ENCODE measurements around the gene SCN5A. TPM values are rescaled to one million over a fixed set of nuclear protein-coding genes. Genes with fewer than 3 reads are reported as not detected.

The SCN5A gene
- total and polyA plus RNA-seq, 2 of the 4 experiments (the other 2 are of a cell fraction): 1.9 to 2.0 TPM

DNA sequence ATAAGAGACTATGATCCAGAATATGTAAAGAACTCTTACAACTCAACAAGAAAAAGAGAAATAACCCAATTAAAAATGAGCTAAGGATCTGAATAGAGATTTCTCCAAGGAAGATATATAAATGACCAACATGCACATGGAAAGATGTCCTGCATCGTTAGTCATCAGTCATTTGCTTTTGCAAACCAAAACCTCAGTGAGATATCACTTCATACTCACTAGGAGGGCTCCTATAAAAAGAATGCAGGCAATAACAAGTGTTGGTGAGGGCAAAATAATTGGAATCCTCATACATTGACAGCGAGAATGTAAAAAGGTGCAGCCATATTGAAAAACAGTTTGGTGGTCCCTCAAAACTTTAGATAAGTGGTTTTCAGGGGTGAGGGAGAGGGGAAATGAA, 96.4 kb downstream of the SCN5A start:
- H4K8ac ChIP-seq (ENCODE audit: low read depth in 2 of 2, low read length in 2 of 2): no peak overlapping the region
- no peak overlapping the region for H3K23ac ChIP-seq (ENCODE audit: low read depth, low read length)
- H4K91ac ChIP-seq (ENCODE audit: insufficient read depth, low read depth, low read length): no peak overlapping the region
- in situ Hi-C loops (cut with MboI; ENCODE audit: low sequenced_read_pairs) (no loop called here), dilution Hi-C loops (cut with HindIII; ENCODE audit: low sequenced_read_pairs, unreplicated experiment) (no loop called here), intact Hi-C loops (cut with micrococcal nuclease) (no loop called here)
- H3K4me2 ChIP-seq (ENCODE audit: low read depth, low read length): no peak overlapping the region
- H3K27me3 ChIP-seq (ENCODE audit: control insufficient read depth, insufficient read depth, low read length): no peaks in the 10 kb centered on the region
- no peak overlapping the region for H2BK120ac ChIP-seq (ENCODE audit: low read depth, low read length)
- DNase-seq (no peak), ATAC-seq (ENCODE audit: low read depth) (no peak)
- WGBS, 2 experiments (ENCODE audit: extremely low coverage in 2 of 2, insufficient read length in 1 of 2): 100% methylated on average over 1 of the region's 2 CpGs; no CpG with 5 or more reads in 1 of the 2 experiments
- no TSS peak for BruUV-seq (replicated peaks)
- no peaks in the 10 kb centered on the region for H3K79me1 ChIP-seq (ENCODE audit: low read depth in 1 of 2, low read length in 2 of 2)
- H4K5ac ChIP-seq (ENCODE audit: low read depth, low read length): no peak overlapping the region
- no peaks in the 10 kb centered on the region for H3K9me3 ChIP-seq (ENCODE audit: control insufficient read depth, insufficient read depth, low read length)
- no peaks in the 10 kb centered on the region for H3K36me3 ChIP-seq (ENCODE audit: control insufficient read depth, insufficient read depth, low read length)
- no peak overlapping the region for H2AFZ ChIP-seq (replicated peaks; ENCODE audit: low read length, poor library complexity)
- H3K18ac ChIP-seq (ENCODE audit: low read depth, low read length): no peak overlapping the region
- H3K4ac ChIP-seq (ENCODE audit: low read depth, low read length): no peak overlapping the region
- ChIA-PET CTCF (no interaction called here), POLR2A (ENCODE audit: unreplicated experiment) (no interaction called here)
- H3K14ac ChIP-seq (replicated peaks; ENCODE audit: low read depth, low read length): no peak overlapping the region
- H2BK5ac ChIP-seq (ENCODE audit: low read depth, low read length, poor library complexity, severe bottlenecking): no peak overlapping the region
- no peak overlapping the region for H2AK9ac ChIP-seq (replicated peaks; ENCODE audit: low read depth, low read length, poor library complexity)
- no peak overlapping the region for H3K27ac ChIP-seq (ENCODE audit: insufficient read depth, low read length)
- no peak overlapping the region for H2BK20ac ChIP-seq (ENCODE audit: low read depth, low read length)
- H3K56ac ChIP-seq (ENCODE audit: extremely low read depth, insufficient read depth, low read length): no peak overlapping the region
- H3K9me1 ChIP-seq (ENCODE audit: insufficient read depth, low read length): no peaks in the 10 kb centered on the region
- no peak overlapping the region for H3K4me3 ChIP-seq (ENCODE audit: insufficient read depth, low read depth, low read length)
- no peak overlapping the region for H3K9ac ChIP-seq (ENCODE audit: low read depth, low read length)
- H2AK5ac ChIP-seq (ENCODE audit: low read depth, low read length): no peak overlapping the region
- H2BK15ac ChIP-seq (ENCODE audit: low read depth, low read length): no peak overlapping the region
- TF ChIP-seq MAZ (IDR thresholded peaks at IDR 0.05; ENCODE audit: borderline replicate concordance, low read depth, low read length): no peak
- TF ChIP-seq, protein P1, sequence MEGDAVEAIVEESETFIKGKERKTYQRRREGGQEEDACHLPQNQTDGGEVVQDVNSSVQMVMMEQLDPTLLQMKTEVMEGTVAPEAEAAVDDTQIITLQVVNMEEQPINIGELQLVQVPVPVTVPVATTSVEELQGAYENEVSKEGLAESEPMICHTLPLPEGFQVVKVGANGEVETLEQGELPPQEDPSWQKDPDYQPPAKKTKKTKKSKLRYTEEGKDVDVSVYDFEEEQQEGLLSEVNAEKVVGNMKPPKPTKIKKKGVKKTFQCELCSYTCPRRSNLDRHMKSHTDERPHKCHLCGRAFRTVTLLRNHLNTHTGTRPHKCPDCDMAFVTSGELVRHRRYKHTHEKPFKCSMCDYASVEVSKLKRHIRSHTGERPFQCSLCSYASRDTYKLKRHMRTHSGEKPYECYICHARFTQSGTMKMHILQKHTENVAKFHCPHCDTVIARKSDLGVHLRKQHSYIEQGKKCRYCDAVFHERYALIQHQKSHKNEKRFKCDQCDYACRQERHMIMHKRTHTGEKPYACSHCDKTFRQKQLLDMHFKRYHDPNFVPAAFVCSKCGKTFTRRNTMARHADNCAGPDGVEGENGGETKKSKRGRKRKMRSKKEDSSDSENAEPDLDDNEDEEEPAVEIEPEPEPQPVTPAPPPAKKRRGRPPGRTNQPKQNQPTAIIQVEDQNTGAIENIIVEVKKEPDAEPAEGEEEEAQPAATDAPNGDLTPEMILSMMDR (conservative IDR thresholded peaks at IDR 0.05; ENCODE audit: low read depth, low read length): no peak
- no peak for TF ChIP-seq MXI1 (IDR thresholded peaks at IDR 0.05; ENCODE audit: borderline replicate concordance, low read depth, low read length)
- TF ChIP-seq BHLHE40 (IDR thresholded peaks at IDR 0.05; ENCODE audit: low read depth, low read length): no peak
- no peak for TF ChIP-seq CHD1 (IDR thresholded peaks at IDR 0.05; ENCODE audit: low read depth, low read length)
- no peak for TF ChIP-seq CEBPB (IDR thresholded peaks at IDR 0.05; ENCODE audit: low read depth, low read length)
- no peak for TF ChIP-seq MAFK (IDR thresholded peaks at IDR 0.05; ENCODE audit: low read depth, low read length)
- no peak for TF ChIP-seq RAD21 (IDR thresholded peaks at IDR 0.05; ENCODE audit: low read length)
- TF ChIP-seq SMC3 (IDR thresholded peaks at IDR 0.05; ENCODE audit: low read depth, low read length): no peak
- no peak for TF ChIP-seq USF2 (IDR thresholded peaks at IDR 0.05; ENCODE audit: low read depth, low read length)
- no peaks in the 10 kb centered on the region for H4K20me1 ChIP-seq (ENCODE audit: insufficient read depth, low read length)
- H3K4me1 ChIP-seq (ENCODE audit: control insufficient read depth, insufficient read depth, low read length): no peaks in the 10 kb centered on the region

Data from IMR-90 (cell line).